ENCODE measurements around the gene C1orf210. TPM values are rescaled to one million over a fixed set of nuclear protein-coding genes. Genes with fewer than 3 reads are reported as not detected.
A peak's percentile ranks its signal among the peaks of the same experiment; 100 is the strongest.

C1orf210 gene
- total RNA-seq, 1 experiment from 2014 or later = 7.6 TPM

DNA sequence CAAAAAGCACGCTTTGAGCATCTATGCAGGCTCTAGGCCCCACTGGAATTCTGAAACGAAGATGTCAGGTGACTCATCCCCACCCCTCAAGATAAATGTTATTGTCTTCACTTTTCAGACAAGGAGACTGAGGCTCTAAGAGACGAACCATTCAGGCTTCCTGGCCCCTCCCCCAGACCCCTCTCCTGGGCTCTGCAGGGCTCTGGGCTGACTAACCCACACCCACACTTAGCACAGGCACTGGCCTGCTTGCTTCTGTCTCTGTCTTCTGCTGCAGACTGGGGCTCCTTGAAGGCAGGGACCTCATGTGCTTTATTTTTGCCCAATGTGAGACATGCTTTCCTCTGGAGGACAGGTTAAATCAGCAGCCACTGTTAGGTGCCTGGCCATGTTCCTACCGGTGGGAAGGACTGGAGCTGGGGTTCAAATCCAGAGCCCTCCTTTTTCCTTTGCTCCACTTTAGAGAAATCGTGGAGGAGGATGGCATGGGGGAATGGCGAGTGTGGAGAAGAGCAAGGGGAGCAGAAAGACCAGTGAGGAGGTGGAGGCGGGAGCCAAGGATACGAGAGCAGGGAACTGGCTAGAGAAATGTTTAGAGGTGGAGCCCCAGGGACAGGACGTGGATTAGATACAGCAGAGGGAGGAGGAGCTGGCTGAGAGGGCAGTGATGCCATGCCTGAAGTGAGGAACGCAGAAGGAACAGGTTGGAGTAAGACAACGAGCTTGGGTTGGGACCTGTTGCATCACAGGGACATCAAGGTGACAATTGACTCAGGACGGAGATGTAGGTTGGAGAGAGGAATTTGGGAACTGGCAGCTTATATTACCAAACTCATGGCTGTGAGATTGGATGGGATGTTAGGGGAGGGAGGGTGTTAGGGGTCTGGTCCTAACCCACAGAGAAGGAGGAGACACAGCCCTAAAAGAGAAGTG lies 13.9 kb downstream of the C1orf210 start:
- no peaks in the 10 kb centered on the region for H3K27me3 ChIP-seq (ENCODE audit: insufficient read depth, low read length)
- TF ChIP-seq, protein P1, sequence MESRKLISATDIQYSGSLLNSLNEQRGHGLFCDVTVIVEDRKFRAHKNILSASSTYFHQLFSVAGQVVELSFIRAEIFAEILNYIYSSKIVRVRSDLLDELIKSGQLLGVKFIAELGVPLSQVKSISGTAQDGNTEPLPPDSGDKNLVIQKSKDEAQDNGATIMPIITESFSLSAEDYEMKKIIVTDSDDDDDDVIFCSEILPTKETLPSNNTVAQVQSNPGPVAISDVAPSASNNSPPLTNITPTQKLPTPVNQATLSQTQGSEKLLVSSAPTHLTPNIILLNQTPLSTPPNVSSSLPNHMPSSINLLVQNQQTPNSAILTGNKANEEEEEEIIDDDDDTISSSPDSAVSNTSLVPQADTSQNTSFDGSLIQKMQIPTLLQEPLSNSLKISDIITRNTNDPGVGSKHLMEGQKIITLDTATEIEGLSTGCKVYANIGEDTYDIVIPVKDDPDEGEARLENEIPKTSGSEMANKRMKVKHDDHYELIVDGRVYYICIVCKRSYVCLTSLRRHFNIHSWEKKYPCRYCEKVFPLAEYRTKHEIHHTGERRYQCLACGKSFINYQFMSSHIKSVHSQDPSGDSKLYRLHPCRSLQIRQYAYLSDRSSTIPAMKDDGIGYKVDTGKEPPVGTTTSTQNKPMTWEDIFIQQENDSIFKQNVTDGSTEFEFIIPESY (IDR thresholded peaks at IDR 0.05; ENCODE audit: extremely low read depth, insufficient replicate concordance, low read length) = no peak
- TF ChIP-seq ELF1 (IDR thresholded peaks at IDR 0.05; ENCODE audit: borderline replicate concordance, low read depth) (no peak), TCF7L2 (IDR thresholded peaks at IDR 0.05; ENCODE audit: borderline replicate concordance, extremely low read depth, insufficient read depth, insufficient read length) (no peak), SRF (IDR thresholded peaks at IDR 0.05; ENCODE audit: low read depth) (no peak), ZNF274 (IDR thresholded peaks at IDR 0.05; ENCODE audit: low read depth, low read length) (no peak)
- H3K4me1 ChIP-seq (ENCODE audit: control insufficient read depth in 1 of 2, insufficient read depth in 2 of 2, low read length in 2 of 2) = peaks cover 15 to 32% of the 10 kb centered on the region in 2 experiments
- DNase-seq (ENCODE audit: low read depth, low spot score) = no peak
- H3K4me2 ChIP-seq (ENCODE audit: low read length) = peak overlapping the region; percentile 85
- intact Hi-C loops (cut with micrococcal nuclease) = no loop called here
- TSS peak; percentile 78 for BruUV-seq (replicated peaks)
- H3K36me3 ChIP-seq (ENCODE audit: control insufficient read depth in 1 of 2, insufficient read depth in 2 of 2, low read length in 2 of 2) = no peaks in the 10 kb centered on the region
- no peak overlapping the region for H2AFZ ChIP-seq (ENCODE audit: low read depth, low read length, poor library complexity, severe bottlenecking)
- ChIA-PET RAD21 (ENCODE audit: low non-redundant PET in 1 of 2, low total read pairs in 2 of 2, uncharacterized antibody in 2 of 2, unreplicated experiment in 2 of 2) (no interaction called here), POLR2A (no interaction called here), CTCF (interaction anchor here (1.0 kb wide), 1 partner anchor 14 kb away, joined by 5 read pairs; the partner anchor contains the start of gene C1orf210)
- peak overlapping the region; percentile 44; the same call in 1 of the 2 replicates for H3K27ac ChIP-seq (ENCODE audit: low read depth, low read length)
- H3K79me2 ChIP-seq (ENCODE audit: insufficient read depth, low read length) = no peaks in the 10 kb centered on the region
- ATAC-seq = peak; percentile 12
- H3K4me3 ChIP-seq (replicated peaks in 1 of 2; ENCODE audit: low read depth in 1 of 2, low read length in 2 of 2) = peak overlapping the region; percentile 54 to 61
- no peaks in the 10 kb centered on the region for H4K20me1 ChIP-seq (ENCODE audit: insufficient read depth)
- H3K9me3 ChIP-seq (ENCODE audit: control insufficient read depth in 1 of 2, insufficient read depth in 1 of 2, low read depth in 1 of 2, low read length in 2 of 2) = no peaks in the 10 kb centered on the region
- no peak overlapping the region; the same call in 1 of the 2 replicates for H3K9ac ChIP-seq (ENCODE audit: low read length)
- H3K9me2 ChIP-seq (ENCODE audit: insufficient read depth) = no peaks in the 10 kb centered on the region
